K562 (cell line): ENCODE data around the gene PHF5A. TPM values are rescaled to one million over a fixed set of nuclear protein-coding genes. Genes with fewer than 3 reads are reported as not detected.

ENCODE experiments used
- ATF2 ChIP-seq: sonication (generic); formaldehyde crosslinking; IDR thresholded peaks from 2 replicates; pipeline ENCODE4 v1.8.1; 2022; ENCODE audit warnings: missing genetic modification reagents
- BRD9 ChIP-seq: fragments of 450-650 bp; IDR thresholded peaks from 2 replicates; pipeline ENCODE4 v1.6.1; 2018; ENCODE audit warnings: low read depth; ENCODE audit not compliant: partially characterized antibody
- CCNT2 ChIP-seq: IDR thresholded peaks from 2 replicates; pipeline ENCODE4 v1.6.1; 2011; ENCODE audit warnings: borderline replicate concordance, low read depth, mild to moderate bottlenecking, moderate library complexity, mixed read lengths, low read length; ENCODE audit not compliant: insufficient read length; ENCODE audit errors: extremely low read depth
- ELK1 ChIP-seq: sonication (generic); formaldehyde crosslinking; IDR thresholded peaks from 2 replicates; pipeline ENCODE4 v1.8.1; 2022; ENCODE audit warnings: missing genetic modification reagents
- ETV1 ChIP-seq: fragments of 450-650 bp; conservative IDR thresholded peaks from 2 replicates; pipeline ENCODE4 v1.6.1; 2016; ENCODE audit warnings: missing genetic modification characterization, control low read depth, low read depth, missing compliant biosample characterization
- GATAD2A ChIP-seq: fragments of 450-650 bp; IDR thresholded peaks from 2 replicates; pipeline ENCODE4 v1.6.1; 2017
- MYBL2 ChIP-seq, 2 experiments: fragments of 450-650 bp in 1 of 2; sonication (generic) in 1 of 2; formaldehyde crosslinking in 1 of 2; IDR thresholded peaks; 2 replicates each; pipeline versions ENCODE4 v1.6.1 to v1.8.1; 2017 to 2022; ENCODE audit warnings: borderline replicate concordance in 1 of 2, inconsistent platforms in 1 of 2, low read depth in 1 of 2, mild to moderate bottlenecking in 1 of 2, missing genetic modification reagents in 1 of 2, moderate library complexity in 1 of 2
- NEUROD1 ChIP-seq: fragments of 150-350 bp; IDR thresholded peaks from 2 replicates; pipeline ENCODE4 v1.6.1; 2014; ENCODE audit warnings: borderline replicate concordance, low read length, low read depth; ENCODE audit not compliant: partially characterized antibody
- NFIC ChIP-seq: fragments of 450-650 bp; IDR thresholded peaks from 2 replicates; pipeline ENCODE4 v1.6.1; 2017; ENCODE audit warnings: mild to moderate bottlenecking, inconsistent platforms
- SAFB2 ChIP-seq: fragments of 200-400 bp; formaldehyde crosslinking; IDR thresholded peaks from 2 replicates; pipeline ENCODE4 v1.6.1; 2018; ENCODE audit warnings: borderline replicate concordance, low read length, low read depth, moderate library complexity; ENCODE audit not compliant: severe bottlenecking
- SMARCB1 ChIP-seq: IDR thresholded peaks from 2 replicates; pipeline ENCODE4 v1.6.1; 2011; ENCODE audit warnings: improper control_type of control experiment, low read depth; ENCODE audit not compliant: insufficient read length
- SNAPC5 ChIP-seq: fragments of 250-450 bp; sonication (Bioruptor Pico); IDR thresholded peaks from 2 replicates; pipeline ENCODE4 v1.8.0; 2021; ENCODE audit warnings: moderate library complexity, mild to moderate bottlenecking, inconsistent platforms
- ZBTB12 ChIP-seq: fragments of 250-450 bp; sonication (Bioruptor Pico); IDR thresholded peaks from 2 replicates; pipeline ENCODE4 v1.4.0; 2020
- ZBTB17 ChIP-seq: fragments of 450-650 bp; formaldehyde crosslinking; IDR thresholded peaks from 2 replicates; pipeline ENCODE4 v1.4.0; 2020; ENCODE audit warnings: mild to moderate bottlenecking
- ZNF347 ChIP-seq: fragments of 450-650 bp; formaldehyde crosslinking; IDR thresholded peaks from 2 replicates; pipeline ENCODE4 v1.4.0; 2020; ENCODE audit warnings: low read depth, mild to moderate bottlenecking, moderate library complexity
- ZNF589 ChIP-seq: fragments of 200-800 bp; sonication (Bioruptor generic); IDR thresholded peaks from 2 replicates; pipeline ENCODE4 v1.6.1; 2016; ENCODE audit warnings: low read depth, missing genetic modification characterization, missing compliant biosample characterization
- polyA plus RNA-seq, 8 experiments: library from polyadenylated mRNA; depleted of rRNA in 4 of 8; stranded (reverse) in 5 of 8; unstranded in 3 of 8; fragments of >200 nt; fragmentation: Nextera tagmentation in 2 of 8; fragmentation: Illumina TruSeq in 1 of 8; extraction: Ambion mirVana in 2 of 8; extraction: Trizol in 1 of 8; gene quantifications; 2 replicates each; pipeline versions ENCODE4 v1.2.1 to v1.2.3, GENCODE V29; 2011 to 2014; ENCODE audit warnings: inconsistent platforms in 1 of 8, missing spikeins in 1 of 8
- total RNA-seq, 7 experiments: library from RNA; depleted of rRNA in 6 of 7; stranded (reverse); fragments of >200 nt in 6 of 7; fragmentation: Illumina TruSeq in 2 of 7; extraction: Trizol in 2 of 7; gene quantifications; 2 replicates each; pipeline versions ENCODE4 v1.2.1 to v1.2.3, GENCODE V29; 2011 to 2021; ENCODE audit warnings: low replicate concordance in 1 of 7
- TF ChIP-seq, protein P1 (sequence below): fragments of 250-450 bp; sonication (Bioruptor Pico); IDR thresholded peaks from 2 replicates; pipeline ENCODE4 v1.5.1; 2021; ENCODE audit warnings: mild to moderate bottlenecking
- TF ChIP-seq, protein P2 (sequence below): fragments of 250-450 bp; sonication (Bioruptor Pico); IDR thresholded peaks from 2 replicates; pipeline ENCODE4 v1.8.0; 2021; ENCODE audit warnings: borderline replicate concordance, mild to moderate bottlenecking, moderate library complexity; ENCODE audit not compliant: poor library complexity, severe bottlenecking

The PHF5A gene
- total and polyA plus RNA-seq, 9 of the 15 experiments (the other 6 are each of a cell fraction or from before 2014, with no cell fraction given) = 14.2 to 144 (median 101) TPM

DNA sequence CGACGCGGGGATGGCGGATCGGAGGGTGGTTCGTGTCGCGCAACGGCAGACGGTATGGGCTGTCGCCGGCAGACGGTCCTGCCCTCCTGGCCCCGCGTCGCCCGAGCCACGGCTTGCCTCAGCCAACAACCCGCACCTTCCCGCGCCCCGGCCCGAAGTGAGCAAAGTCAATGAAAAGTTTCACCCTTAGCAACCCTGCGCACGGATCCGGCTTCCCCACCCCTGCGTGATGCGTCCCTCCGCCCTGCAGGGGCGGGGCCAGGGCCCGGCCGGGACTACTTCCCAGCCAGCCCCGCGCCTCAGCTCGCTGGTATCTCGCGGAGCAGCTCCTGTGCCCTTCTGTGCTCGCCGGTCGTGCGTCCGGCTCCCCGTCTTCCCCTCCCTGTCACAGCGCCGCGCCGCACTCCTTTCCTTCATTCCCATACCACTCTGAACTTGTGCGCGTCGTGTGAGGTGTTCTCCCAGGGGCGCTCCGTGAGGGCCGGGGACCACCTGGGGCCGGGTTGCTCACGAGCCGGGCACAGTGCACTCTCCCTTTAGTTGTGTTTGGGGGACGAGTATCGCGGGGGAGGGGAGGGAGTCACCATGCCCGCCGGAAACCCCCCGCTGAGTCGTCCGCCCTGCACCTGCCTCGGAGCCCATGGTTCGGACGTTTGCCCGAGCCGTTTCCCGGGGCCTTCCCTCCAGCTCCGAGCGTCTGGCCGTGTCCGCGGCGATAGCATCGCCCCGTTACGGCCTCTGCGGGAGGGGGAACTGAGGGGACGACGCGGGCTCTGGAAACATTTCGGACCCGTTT is 21.7 kb downstream of the PHF5A start, which contains the start of gene TOB2 (continued):
- TF ChIP-seq, protein P1, sequence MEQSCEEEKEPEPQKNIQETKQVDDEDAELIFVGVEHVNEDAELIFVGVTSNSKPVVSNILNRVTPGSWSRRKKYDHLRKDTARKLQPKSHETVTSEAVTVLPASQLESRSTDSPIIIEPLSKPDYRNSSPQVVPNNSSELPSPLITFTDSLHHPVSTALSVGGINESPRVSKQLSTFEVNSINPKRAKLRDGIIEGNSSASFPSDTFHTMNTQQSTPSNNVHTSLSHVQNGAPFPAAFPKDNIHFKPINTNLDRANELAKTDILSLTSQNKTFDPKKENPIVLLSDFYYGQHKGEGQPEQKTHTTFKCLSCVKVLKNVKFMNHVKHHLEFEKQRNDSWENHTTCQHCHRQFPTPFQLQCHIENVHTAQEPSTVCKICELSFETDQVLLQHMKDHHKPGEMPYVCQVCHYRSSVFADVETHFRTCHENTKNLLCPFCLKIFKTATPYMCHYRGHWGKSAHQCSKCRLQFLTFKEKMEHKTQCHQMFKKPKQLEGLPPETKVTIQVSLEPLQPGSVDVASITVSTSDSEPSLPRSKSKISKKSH (CRISPR knock-in tag) = no peak
- TF ChIP-seq SAFB2 = no peak
- TF ChIP-seq ZBTB12 (CRISPR knock-in tag) = no peak
- no peak for TF ChIP-seq BRD9
- no peak for TF ChIP-seq SMARCB1
- TF ChIP-seq ATF2 (CRISPR knock-in tag) = no peak
- TF ChIP-seq ZNF347 (CRISPR knock-in tag) = no peak
- no peak for TF ChIP-seq SNAPC5 (CRISPR knock-in tag)
- no peak for TF ChIP-seq ZNF589
- peak; percentile 51 for TF ChIP-seq ETV1 (tag)
- TF ChIP-seq, protein P2, sequence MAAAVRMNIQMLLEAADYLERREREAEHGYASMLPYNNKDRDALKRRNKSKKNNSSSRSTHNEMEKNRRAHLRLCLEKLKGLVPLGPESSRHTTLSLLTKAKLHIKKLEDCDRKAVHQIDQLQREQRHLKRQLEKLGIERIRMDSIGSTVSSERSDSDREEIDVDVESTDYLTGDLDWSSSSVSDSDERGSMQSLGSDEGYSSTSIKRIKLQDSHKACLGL (CRISPR knock-in tag) = no peak
- TF ChIP-seq NEUROD1 = peak; percentile 25
- TF ChIP-seq NFIC = peak; percentile 58
- TF ChIP-seq ZBTB17 = peak; percentile 19; the same call in 1 of the 2 replicates
- TF ChIP-seq GATAD2A = 0 out of 2 replicates have a peak, but pooled peaks have one; percentile 66
- no peak for TF ChIP-seq ELK1 (CRISPR knock-in tag)
- no peak for TF ChIP-seq MYBL2 (IDR thresholded peaks at IDR 0.05; ENCODE audit: low read depth)
- TF ChIP-seq MYBL2 (CRISPR knock-in tag; IDR thresholded peaks at IDR 0.05; ENCODE audit: borderline replicate concordance) = no peak
- TF ChIP-seq CCNT2 = peak; percentile 93
